Neural progenitor cell (in vitro differentiated cells): ENCODE results near the gene COX5A.

Source experiments
- CTCF ChIP-seq: fragments of 200-600 bp; sonication (generic); IDR thresholded peaks from 2 replicates; pipeline ENCODE4 v1.5.1; 2017; ENCODE audit warnings: antibody characterized with exemption, mild to moderate bottlenecking
- EZH2 ChIP-seq: fragments of 200-600 bp; sonication (generic); IDR thresholded peaks from 2 replicates; pipeline ENCODE4 v1.6.1; 2017; ENCODE audit warnings: antibody characterized with exemption, mild to moderate bottlenecking, moderate library complexity
- EZH2phosphoT487 ChIP-seq: fragments of 200-600 bp; sonication (generic); IDR thresholded peaks from 2 replicates; pipeline ENCODE4 v1.6.1; 2017; ENCODE audit warnings: antibody characterized with exemption

GRCh38 chr15:74892931-74893330, 44.9 kb downstream of the COX5A start:
- TF ChIP-seq CTCF (no peak), EZH2 (no peak), EZH2phosphoT487 (no peak)
